ENCODE measurements around the gene CORO7.

GRCh38 chr16:4364196-4365013 lies 52.0 kb downstream of the CORO7 start:
- TF ChIP-seq CTCF (IDR thresholded peaks at IDR 0.05; ENCODE audit: low read depth, low read length) = no peak
- TF ChIP-seq EZH2phosphoT487 (IDR thresholded peaks at IDR 0.05; ENCODE audit: low read depth) = no peak

All from OCI-LY3 (cell line).